ENCODE results near the gene ZCCHC24. TPM values are rescaled to one million over a fixed set of nuclear protein-coding genes. Genes with fewer than 3 reads are reported as not detected.

ZCCHC24 gene
- polyA plus RNA-seq, 3 donors, result 18.3 to 25.5 (median 22.5) TPM

DNA sequence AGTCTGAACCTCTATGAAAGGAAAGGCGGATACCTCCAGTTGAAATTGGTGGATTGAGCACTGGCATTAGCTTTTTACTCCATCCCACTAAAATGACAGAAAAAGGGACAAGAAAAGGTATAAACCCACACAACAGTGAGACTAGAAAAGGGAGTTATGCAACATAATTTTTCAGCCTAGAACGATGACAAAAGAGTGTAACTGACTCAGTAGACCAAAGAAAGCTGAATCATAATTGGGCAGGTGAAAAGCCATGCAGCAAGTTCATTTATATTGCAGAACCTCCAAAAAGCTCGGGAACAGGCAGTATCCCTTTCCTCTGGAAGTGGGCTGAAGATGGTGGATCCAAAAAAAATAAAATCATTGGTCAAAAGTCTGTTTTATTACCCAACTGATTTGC lies 30.5 kb upstream of the ZCCHC24 start:
- no peak for DNase-seq

DNA sequence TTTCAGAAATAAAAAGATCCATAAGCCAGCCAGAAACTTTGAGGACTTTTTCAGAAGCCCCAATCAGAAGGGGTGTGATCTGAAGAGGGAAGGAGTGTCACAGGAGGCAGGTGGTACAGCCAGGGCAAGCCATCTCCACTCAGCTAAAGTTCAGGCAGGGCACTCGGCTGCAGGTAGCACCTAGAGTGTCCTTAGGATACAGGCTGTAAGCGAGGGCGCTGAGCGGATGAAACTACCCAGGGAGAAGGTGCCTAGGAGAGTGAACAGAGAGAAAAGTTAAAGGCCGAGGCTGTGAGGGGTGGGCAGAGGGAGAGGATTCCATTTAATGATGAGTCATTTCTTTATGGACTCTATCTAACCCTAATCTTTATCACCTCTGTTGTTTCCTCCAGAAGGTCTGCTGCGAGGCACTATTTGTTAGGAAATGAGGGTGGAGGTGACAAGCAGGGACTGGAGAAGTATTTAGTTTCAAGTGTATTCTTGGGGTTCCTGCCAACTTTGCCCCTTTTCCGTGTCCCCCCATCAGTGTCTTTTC lies 29.8 kb upstream of the ZCCHC24 start:
- DNase-seq, result no peak

DNA sequence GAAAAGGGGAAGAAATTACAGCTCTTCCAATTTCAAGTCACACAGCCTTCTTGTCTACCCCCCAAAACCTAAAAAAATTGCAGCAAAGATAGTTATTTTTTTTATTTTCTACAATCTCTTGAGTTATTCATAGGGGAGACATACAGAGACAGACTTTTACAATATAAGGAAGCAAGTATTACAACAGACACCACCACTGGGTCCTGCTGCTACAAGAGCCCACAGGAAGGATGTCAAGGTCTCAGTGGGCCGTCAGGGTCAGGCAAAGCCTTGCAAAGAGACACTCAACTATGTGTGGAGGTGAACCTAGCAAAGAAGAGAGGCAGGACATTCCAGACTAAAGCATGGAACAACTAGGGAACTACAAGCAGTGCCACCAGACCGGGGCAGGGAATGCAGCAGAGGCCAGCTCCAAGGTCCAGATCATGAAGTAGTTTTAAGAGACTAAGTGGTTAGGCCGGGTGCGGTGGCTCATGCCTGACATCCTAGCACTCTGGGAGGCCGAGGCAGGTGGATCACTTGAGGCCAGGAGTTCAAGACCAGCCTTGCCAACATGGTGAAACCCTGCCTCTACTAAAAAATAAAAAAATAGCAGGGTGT lies 28.2 kb upstream of the ZCCHC24 start:
- no peak for DNase-seq

DNA sequence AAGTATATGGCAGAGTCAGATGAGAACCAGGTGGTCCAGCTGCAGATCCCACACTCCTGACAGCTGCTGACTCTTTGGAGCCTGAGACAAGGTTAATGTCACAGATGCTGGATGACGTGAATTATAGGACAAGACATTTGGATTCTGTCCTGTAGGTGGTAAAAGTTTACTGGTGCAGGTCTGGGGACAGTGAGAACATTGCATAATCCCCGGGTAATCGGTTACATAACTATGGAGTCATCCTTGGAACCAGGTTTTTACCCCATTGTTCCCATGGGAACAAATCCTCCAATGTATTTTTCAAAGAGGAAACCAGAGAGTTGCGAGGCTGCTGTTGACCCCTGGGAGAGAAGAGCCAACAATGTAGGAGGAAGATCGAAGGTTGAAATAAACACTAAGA lies 27.5 kb upstream of the ZCCHC24 start:
- DNase-seq, result no peak

DNA sequence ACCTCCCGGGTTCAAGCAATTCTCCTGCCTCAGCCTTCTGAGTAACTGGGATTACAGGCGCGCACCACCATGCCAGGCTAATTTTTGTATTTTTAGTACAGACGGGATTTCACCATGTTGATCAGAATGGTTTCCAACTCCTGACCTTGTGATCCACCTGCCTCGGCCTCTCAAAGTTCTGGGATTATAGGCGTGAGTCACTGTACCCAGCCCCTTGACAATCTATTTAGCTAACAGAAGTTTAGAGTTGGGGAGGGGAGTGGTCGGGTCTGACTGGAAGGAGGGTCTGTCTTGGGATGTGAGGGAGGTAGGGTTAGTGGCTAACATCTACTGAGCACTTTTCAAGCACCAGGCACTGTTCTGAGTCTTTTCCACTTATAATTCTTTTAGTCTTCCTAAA lies 27.0 kb upstream of the ZCCHC24 start:
- no peak for DNase-seq

DNA sequence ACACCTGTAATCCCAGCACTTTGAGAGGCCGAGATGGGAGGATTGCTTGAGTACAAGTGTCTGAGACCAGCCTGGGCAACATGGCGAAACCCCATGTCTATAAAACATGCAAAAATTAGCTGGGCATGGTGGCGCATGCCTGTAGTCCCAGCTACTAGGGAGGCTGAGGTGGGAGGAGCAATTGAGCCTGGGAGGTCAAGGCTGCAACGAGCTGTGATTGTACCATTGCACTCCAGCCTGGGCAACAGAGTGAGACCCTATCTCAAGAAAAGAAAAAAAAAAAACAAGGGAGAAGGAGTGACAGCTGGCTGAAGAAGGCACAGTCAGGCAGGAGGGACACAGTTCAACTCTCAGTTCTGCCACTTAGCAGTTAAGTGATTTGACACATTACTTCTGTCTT lies 26.4 kb upstream of the ZCCHC24 start:
- DNase-seq, result no peak

DNA sequence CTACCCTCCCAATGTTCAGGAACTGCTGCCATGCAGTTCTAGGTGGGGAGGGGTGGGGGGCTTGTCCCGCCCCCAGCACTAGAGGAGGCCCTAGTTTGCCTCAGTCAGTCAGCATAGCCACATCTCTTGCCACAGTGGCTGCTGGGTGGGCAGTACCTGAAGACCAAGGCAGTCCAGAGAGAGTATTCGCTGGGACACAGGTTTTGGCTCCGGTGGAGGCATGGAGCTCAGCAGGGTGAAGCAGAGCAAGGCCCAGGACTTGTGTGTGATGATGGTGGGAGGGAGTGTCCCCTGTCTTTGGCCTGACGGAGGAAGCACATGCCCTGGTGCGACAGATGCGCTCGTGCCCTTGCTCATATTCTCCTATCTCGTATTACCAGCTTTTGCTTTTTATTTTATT lies 24.7 kb upstream of the ZCCHC24 start:
- DNase-seq, result no peak

DNA sequence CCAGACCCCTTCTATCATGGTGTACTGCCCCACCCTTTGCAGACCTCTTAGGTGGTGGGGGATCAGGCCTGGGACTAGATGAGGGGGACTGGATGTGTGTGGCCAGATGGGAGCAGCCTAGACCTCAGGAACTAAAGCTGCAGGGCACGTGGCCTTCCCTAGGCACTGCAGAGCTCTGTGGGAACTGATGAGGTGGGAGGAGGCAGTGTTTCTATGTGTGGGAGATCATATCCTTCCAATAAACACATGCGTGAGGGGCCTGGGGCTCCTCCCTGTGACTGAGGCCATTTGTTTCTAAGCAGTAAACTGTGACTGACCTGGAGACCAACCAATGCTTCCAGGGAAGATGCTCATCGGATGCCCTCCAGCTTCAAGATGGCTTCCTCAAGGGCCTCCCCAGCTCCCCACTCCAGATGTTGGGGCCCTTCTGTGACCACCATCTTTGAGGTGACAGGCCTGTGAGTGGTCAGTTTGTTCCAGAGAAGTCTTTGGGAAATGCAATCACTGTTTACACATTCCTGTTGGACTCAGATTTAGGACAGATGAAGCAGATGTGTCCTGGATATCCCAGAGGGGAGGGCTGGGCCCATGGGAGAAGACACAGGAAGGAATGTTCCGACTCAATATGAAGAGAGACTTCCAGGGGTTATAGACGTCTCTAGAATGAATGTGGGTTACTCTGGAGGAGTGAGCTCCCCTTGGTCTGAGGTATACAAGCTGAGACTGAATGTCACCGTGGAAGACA lies 23.6 kb upstream of the ZCCHC24 start:
- no peak for DNase-seq

DNA sequence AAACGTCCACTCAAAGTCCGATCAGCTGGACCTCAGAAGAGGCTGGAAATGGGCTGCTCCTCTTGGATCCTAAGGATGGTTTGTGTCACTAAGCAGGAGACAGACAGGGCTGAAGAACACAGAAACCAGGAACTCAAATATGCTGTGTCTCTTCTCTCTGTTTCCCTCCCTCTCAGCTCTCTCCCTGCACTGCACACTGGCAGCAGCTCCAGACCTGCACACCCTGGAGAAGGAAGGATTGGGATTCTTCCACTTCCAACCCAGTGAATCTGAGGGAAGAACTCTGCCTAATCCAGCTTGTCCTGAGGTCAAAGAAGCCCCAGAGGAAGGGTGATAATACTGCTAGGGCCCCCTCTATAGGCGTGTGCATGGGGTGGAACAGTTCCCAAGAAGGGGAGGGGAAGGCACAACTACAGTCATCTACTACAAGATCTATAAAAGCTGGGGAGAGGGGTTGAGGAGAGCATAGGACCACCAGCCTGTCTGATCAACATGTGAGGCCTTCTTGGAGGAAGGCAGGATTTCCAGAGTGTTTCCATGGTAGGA lies 22.7 kb upstream of the ZCCHC24 start:
- DNase-seq, result no peak

DNA sequence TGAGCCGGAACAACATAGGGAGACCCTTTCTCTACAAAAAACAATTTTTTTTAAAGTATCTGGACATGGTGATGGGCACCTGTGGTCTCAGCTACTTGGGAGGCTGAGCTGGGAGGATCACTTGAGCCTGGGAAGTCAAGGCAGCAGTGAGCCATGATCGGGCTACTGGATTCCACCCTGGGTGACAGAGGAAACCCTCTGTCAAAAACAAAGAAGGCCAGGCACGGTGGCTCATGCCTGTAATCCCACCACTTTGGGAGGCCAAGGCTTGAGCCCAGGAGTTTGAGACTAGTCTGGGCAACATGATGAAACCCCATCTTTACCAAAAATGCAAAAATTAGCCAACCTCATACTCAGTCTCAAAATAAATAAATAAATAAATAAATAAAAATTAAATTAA lies 19.9 kb upstream of the ZCCHC24 start:
- DNase-seq, result no peak

DNA sequence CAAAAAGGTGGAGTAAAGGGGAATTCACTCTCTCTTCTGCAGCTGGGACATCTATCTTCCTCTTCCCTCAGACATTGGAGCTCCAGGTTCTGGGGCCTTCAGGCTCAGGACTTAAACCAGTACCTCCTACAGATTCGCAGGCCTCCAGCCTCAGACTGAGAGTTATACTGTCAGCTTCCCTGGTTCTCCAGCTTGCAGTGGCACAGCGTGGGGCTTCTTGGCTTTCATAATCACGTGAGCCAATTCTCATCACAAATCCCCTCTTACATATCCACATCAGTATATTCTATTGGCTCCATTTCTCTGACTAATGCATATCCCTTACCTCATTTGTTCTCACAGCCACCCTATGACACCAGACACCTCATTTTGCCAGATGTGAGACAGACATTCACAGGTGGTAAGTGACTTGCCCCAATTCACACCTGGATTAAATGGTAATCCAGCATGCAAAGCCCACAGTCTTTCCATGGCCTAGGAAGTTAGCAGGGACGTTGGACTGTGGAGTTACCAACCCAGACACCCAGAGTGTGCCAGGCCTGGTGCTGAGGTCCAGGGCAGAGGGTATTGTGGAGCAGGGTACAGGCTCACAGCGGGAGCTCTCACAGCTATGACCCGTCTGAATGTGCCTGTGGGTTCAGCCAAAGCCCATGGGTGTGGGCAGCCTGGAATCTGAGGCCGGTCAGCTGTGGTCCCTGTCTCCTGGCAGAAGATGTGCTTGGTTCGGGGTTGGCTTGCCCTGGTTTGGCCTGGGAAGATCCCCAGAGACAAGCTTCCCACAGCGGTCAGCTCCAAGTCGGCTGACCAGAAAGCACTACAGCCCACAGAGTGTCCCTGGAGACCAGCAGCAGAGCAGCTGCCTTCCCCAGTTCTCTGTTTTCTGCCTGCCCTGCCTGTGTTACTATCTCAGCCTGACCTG lies 18.4 kb upstream of the ZCCHC24 start:
- no peak for DNase-seq

DNA sequence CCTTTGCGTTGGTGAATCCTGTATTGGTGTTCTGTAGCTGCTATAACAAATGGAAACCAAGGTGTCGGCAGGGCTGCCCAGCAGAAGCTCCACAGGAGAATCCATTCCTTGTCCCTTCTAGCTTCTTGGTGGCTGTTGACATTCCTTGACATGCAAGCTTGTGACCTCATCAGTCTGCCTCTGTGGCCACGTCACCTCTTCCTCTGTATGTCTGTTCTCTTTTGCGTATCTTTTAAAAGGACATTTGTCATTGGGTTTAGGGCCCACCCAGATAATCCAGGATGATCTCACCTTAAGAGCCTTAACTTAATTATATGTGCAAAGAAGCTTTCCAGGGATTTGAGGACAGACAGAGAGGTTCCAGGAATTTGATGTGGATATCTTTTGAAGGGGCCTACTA lies 15.3 kb upstream of the ZCCHC24 start:
- DNase-seq, result no peak

DNA sequence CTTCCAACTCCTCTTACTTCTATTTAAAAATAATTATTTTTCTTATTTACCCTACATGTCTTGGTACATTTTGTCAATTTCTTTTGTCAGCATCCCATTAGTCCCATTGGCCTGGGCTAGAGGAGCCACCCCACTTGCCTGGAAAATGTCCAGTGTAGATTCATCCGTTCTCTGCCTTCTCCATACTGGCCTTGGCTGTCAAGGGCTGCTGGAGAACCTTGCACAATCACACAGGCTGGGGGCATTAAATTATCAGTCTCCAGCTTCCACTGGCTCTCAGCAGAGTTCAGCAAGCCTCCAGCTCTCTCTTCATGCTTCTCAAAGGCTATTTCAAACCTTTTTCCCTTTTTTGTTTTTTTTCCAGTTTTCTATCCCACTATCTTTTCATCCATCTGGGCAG lies 13.8 kb upstream of the ZCCHC24 start:
- DNase-seq, result no peak

DNA sequence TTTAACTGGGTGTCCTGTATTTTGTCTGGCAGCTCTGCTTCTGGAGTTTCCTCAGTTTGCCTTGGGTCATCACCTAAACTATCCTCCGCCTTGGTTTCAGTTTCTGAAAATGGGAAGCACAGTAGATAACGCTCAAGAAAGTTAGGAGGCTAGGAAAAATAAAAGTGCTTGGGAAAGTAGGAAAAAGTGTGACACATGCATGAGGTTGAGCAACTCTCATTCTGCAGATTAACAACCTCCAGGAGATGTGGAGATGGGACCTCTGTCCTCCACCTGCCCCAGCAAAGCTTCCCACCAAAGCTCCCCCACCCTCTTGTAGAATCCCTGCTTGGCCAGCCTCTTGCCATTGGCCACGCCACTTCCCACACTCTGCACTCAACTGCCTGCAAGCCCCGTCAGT lies 13.1 kb upstream of the ZCCHC24 start:
- DNase-seq, result no peak

DNA sequence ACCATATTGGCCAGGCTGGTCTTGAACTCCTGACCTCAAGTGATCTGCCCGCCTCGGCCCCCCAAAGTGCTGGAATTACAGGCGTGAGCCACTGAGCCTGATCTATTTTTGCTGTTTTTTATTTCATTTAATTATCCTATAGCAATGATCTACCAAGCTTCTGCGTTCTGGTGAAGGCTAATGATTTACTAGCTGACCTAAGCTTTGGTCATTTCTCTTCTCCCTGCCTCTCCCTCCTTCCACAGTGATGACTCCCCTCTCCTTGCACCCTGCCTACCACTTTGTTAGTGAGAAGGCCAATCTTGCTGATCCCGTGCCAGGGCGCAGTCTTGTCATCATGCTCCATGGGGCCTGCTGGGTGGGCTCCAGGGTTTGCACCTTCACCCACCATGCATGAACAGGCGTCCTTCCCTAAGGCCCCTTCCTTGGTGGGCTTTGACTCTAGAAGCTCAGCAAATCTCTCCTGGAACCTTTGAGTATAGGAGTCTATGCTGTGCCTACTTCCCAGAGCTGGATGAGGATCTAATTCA lies 11.9 kb upstream of the ZCCHC24 start:
- no peak for DNase-seq

DNA sequence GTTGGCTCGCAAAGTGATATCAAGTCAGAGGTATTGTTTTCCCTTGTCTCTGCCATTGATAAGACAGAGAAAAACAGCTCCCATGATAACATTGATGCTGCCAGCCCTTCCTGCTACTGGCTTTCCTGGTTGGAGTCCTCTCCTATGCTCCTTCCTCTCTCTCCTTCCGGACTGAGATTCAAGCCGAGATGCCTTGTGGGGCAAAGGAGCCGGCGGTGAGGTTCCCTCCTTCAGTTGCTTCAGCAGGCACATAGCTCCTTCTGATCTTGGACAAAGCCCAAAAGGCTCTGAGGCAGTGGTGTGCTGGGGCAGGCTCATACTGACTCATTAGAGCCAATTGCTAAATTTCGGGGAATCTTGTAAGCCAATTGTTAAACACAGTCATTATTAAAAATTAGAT lies 8.8 kb upstream of the ZCCHC24 start:
- no peak for DNase-seq

DNA sequence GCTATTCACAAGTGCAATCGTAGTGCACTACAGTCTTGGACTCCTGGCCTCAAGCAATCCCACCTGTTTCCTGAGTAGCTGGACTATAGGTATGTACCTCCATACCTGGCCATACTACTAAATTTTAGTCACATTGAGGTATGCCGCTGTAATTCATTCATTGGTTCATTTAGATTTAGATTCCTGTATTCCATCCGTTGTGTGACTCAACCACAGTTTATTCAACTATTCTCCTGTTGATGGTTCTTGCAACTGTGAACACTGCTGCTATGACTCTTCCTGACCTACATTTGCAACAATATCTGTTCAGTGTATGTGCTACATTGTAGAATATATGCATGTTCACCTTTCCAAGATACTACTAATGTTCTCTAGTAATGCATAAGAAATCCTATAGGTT lies 8.0 kb upstream of the ZCCHC24 start:
- no peak for DNase-seq

DNA sequence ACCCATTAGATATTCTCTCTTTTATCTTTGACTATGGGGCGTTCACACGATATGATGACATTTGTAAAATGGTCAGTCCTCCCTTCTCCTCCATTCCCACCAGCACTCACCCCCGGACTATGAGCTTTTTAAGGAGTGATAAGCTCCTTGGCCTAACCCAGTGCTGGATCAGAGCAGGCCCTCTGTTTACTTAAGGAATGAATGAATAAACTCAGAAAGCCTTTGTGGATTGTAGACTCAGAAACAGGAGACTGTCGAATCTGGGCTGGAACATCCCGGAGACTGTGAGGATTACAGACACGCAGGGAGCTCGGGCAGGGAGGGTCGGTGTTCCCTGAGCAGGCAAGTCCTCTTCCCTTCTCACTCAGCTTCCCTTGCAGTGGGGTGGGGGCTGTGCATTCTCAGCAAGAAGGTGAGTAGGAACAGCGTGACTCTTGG lies 6.8 kb upstream of the ZCCHC24 start:
- no peak for DNase-seq

DNA sequence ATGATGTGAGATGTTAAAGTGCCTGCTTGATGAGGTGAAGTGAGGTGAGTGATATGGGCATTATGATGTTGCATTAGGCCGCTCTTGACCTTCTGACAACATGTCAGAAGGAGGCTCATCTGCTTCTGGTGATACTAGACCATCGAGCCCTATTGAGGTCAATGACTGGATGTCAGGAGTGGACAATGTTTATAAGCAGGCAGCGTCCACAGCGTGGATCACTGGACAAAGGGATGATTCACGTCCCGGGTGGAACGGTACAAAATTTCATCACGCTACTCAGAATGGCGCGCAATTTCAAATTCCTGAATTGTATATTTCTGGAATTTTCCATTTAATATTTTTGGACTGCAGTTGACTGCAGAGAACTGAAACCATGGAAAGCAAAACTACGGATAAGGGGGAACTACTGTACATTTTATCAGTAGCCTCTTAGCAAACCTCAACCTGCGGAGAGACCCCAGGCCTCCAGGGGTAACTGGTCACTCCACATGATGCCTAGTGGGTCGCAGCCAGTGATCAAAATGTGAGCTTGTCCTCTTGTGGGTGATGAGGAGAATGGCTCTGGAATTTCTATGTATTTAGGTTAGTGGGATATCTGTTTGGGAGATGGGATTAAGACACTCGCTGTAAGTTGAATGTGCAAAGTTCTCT lies 5.7 kb upstream of the ZCCHC24 start:
- no peak for DNase-seq

DNA sequence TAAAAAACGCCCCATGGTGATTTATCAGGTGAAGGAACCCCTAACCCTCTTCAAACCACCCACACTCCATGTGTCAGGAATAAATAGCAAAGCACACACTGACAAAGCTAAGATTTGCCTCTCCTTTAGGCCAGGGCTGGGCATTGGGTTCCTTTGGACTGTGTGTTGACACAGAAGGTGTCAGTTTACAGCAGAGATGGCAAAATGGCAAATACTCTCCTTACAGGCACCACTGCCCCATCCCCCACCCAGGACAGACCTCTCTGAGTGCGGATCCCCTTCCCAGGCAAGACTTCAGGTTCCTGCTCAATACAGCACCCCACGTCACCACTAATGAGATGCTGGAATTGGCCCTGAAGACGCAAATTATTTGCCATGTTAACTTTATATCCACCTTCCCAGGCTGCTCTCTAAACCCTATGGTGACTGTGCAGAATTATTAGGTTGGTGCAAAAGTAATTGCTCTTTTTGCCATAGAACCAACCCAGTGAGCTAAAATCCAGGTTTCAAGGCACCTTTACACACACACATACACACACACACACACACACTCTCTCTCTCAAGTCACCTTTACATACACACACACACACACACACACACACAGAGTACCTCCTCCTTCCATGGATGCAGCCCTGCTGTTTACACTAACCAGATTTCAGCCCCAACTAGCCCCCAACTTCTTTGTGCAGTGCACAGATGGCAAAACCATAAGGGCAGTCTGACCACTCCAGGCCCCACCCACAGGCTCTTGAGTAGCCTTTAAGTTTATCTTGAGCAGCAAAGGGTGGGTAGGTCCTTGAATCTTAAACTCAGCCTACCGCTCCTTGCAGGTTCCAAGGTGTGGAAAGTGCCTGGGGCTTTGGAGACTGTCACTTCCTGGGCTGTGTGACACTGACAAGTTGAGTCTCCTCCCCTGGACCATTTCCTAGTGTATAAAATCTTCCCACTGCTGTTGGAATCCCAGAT lies 4.0 kb upstream of the ZCCHC24 start:
- DNase-seq, result no peak

Data from renal pelvis (tissue), 4 donors.